ENCODE results near the gene ERAS. TPM values are rescaled to one million over a fixed set of nuclear protein-coding genes. Genes with fewer than 3 reads are reported as not detected.
"Not testable (repeated sequence)": the region's sequence is repeated elsewhere in the genome, so short reads cannot be mapped to it uniquely, and the experiment has no call there.

The ERAS gene
- total RNA-seq, 1 experiment from 2014 or later: 0.23 TPM

DNA sequence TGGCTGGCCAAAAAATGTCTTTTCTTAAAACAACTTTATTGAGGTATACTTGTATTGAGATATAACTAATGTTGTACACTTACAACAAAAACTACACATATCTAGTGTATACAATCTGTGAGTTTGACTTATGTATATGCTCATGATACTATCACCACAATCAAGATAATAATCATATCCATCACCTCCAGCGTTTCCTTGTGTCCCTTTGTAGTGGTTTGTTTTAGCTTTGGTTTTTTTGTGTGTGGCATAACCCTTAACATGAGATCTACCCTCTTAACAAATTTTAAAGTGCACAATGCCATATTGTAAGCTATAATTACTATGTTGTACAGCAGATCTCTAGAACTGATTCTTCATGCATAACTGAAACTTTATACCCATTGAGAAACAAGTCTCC lies 22.5 kb downstream of the ERAS start:
- ChIA-PET CTCF (no interaction called here), POLR2A (no interaction called here)
- intact Hi-C loops (cut with micrococcal nuclease; ENCODE audit: unreplicated experiment) (no loop called here), in situ Hi-C loops (cut with HindIII; ENCODE audit: low pct_unique_long_range_greater_than_20kb, low sequenced_read_pairs) (no loop called here)
- H3K36me3 ChIP-seq (ENCODE audit: control insufficient read depth, insufficient read depth, low read length): no peaks in the 10 kb centered on the region
- no peak overlapping the region for H3K4me3 ChIP-seq (ENCODE audit: low read depth in 2 of 2, low read length in 2 of 2)
- ATAC-seq (no peak), DNase-seq (ENCODE audit: low read depth, low spot score) (no peak)
- no TSS peak for BruUV-seq (replicated peaks)
- H3K9me3 ChIP-seq (ENCODE audit: control insufficient read depth, insufficient read depth, low read depth, low read length): no peaks in the 10 kb centered on the region
- no peaks in the 10 kb centered on the region for H3K4me1 ChIP-seq (ENCODE audit: control insufficient read depth, insufficient read depth, low read length)
- H3K27me3 ChIP-seq (ENCODE audit: control insufficient read depth, insufficient read depth, low read length): no peaks in the 10 kb centered on the region
- no peak overlapping the region for H3K27ac ChIP-seq (ENCODE audit: low read length)
- TF ChIP-seq SIN3A (IDR thresholded peaks at IDR 0.05; ENCODE audit: borderline replicate concordance, insufficient read depth, low read depth, low read length) (no peak), CTCF (IDR thresholded peaks at IDR 0.05) (no peak), POLR2AphosphoS5 (IDR thresholded peaks at IDR 0.05; ENCODE audit: low read depth, low read length) (no peak), TCF7L2 (IDR thresholded peaks at IDR 0.05; ENCODE audit: low read depth, low read length) (no peak)
- TF ChIP-seq, protein P1, sequence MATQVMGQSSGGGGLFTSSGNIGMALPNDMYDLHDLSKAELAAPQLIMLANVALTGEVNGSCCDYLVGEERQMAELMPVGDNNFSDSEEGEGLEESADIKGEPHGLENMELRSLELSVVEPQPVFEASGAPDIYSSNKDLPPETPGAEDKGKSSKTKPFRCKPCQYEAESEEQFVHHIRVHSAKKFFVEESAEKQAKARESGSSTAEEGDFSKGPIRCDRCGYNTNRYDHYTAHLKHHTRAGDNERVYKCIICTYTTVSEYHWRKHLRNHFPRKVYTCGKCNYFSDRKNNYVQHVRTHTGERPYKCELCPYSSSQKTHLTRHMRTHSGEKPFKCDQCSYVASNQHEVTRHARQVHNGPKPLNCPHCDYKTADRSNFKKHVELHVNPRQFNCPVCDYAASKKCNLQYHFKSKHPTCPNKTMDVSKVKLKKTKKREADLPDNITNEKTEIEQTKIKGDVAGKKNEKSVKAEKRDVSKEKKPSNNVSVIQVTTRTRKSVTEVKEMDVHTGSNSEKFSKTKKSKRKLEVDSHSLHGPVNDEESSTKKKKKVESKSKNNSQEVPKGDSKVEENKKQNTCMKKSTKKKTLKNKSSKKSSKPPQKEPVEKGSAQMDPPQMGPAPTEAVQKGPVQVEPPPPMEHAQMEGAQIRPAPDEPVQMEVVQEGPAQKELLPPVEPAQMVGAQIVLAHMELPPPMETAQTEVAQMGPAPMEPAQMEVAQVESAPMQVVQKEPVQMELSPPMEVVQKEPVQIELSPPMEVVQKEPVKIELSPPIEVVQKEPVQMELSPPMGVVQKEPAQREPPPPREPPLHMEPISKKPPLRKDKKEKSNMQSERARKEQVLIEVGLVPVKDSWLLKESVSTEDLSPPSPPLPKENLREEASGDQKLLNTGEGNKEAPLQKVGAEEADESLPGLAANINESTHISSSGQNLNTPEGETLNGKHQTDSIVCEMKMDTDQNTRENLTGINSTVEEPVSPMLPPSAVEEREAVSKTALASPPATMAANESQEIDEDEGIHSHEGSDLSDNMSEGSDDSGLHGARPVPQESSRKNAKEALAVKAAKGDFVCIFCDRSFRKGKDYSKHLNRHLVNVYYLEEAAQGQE (IDR thresholded peaks at IDR 0.05; ENCODE audit: insufficient read depth in 1 of 2, low read depth in 2 of 2, low read length in 1 of 2): no peak

DNA sequence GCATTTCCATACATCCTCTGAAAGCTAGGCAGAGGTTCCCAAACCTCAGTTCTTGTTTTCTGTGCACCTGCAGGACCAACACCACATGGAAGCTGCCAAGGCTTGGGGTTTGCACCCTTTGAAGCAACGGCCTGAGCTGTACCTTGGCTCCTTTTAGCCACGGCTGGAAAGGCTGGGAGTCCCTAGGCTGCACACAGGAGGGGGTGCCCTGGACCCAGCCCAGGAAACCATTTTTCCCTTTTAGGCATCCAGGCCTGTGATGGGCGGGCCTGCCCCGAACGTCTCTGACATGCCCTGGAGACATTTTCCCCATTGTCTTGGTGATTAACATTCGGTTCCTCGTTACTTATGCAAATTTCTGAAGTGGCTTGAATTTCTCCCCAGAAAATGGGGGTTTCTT lies 26.5 kb downstream of the ERAS start:
- intact Hi-C loops (cut with micrococcal nuclease; ENCODE audit: unreplicated experiment): no loop called here
- DNase-seq (ENCODE audit: low read depth, low spot score): no peak

DNA sequence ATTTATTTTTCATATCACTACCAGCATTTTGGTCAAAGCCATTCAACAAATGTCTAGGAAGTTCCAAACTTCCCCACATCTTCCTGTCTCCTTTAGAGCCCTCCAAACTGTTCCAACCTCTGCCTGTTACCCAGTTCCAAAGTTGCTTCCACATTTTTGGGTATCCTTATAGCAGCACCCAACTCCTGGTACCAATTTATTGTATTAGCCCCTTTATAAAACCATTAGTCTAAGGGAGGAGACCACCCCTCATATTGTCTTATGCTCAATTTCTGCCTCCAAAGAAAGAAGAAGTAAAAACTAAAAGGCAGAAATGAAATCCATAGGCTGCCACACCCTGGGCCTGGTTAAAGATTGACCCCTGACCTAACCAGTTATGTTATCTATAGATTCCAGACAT lies 27.2 kb downstream of the ERAS start:
- ATAC-seq; POLR2A ChIA-PET; H3K27me3 ChIP-seq (ENCODE audit: control insufficient read depth, insufficient read depth, low read length); H3K27ac ChIP-seq (ENCODE audit: low read length); DNase-seq (ENCODE audit: low read depth, low spot score); H3K4me1 ChIP-seq (ENCODE audit: control insufficient read depth, insufficient read depth, low read length); BruUV-seq (replicated peaks); CTCF ChIA-PET; in situ Hi-C loops (cut with HindIII; ENCODE audit: low pct_unique_long_range_greater_than_20kb, low sequenced_read_pairs); H3K36me3 ChIP-seq (ENCODE audit: control insufficient read depth, insufficient read depth, low read length); H3K4me3 ChIP-seq (ENCODE audit: low read depth in 2 of 2, low read length in 2 of 2); H3K9me3 ChIP-seq (ENCODE audit: control insufficient read depth, insufficient read depth, low read depth, low read length); intact Hi-C loops (cut with micrococcal nuclease; ENCODE audit: unreplicated experiment): not testable (repeated sequence)

More for the DNA sequence above, 26.5 kb downstream of the ERAS start:
- no TSS peak for BruUV-seq (replicated peaks)
- no peaks in the 10 kb centered on the region for H3K36me3 ChIP-seq (ENCODE audit: control insufficient read depth, insufficient read depth, low read length)
- in situ Hi-C loops (cut with HindIII; ENCODE audit: low pct_unique_long_range_greater_than_20kb, low sequenced_read_pairs): no loop called here
- no peak for ATAC-seq
- H3K4me1 ChIP-seq (ENCODE audit: control insufficient read depth, insufficient read depth, low read length): no peaks in the 10 kb centered on the region
- CTCF ChIA-PET: no interaction called here
- H3K27me3 ChIP-seq (ENCODE audit: control insufficient read depth, insufficient read depth, low read length): no peaks in the 10 kb centered on the region
- TF ChIP-seq, protein P1 (IDR thresholded peaks at IDR 0.05; ENCODE audit: insufficient read depth in 1 of 2, low read depth in 2 of 2, low read length in 1 of 2): no peak
- TF ChIP-seq TCF7L2 (IDR thresholded peaks at IDR 0.05; ENCODE audit: low read depth, low read length): no peak
- TF ChIP-seq CTCF (IDR thresholded peaks at IDR 0.05): no peak
- TF ChIP-seq SIN3A (IDR thresholded peaks at IDR 0.05; ENCODE audit: borderline replicate concordance, insufficient read depth, low read depth, low read length): no peak
- TF ChIP-seq POLR2AphosphoS5 (IDR thresholded peaks at IDR 0.05; ENCODE audit: low read depth, low read length): no peak
- H3K4me3 ChIP-seq (ENCODE audit: low read depth in 2 of 2, low read length in 2 of 2): no peak overlapping the region
- no peak overlapping the region for H3K27ac ChIP-seq (ENCODE audit: low read length)
- POLR2A ChIA-PET: no interaction called here
- H3K9me3 ChIP-seq (ENCODE audit: control insufficient read depth, insufficient read depth, low read depth, low read length): no peaks in the 10 kb centered on the region

All from Panc1 (cell line).